ENCODE data around the gene PCGF1. TPM values are rescaled to one million over a fixed set of nuclear protein-coding genes. Genes with fewer than 3 reads are reported as not detected.

PCGF1 gene
- total and polyA plus RNA-seq, 2 of the 8 experiments (the other 6 are each of a cell fraction or from before 2014, with no cell fraction given), result 10.0 to 23.7 TPM

DNA sequence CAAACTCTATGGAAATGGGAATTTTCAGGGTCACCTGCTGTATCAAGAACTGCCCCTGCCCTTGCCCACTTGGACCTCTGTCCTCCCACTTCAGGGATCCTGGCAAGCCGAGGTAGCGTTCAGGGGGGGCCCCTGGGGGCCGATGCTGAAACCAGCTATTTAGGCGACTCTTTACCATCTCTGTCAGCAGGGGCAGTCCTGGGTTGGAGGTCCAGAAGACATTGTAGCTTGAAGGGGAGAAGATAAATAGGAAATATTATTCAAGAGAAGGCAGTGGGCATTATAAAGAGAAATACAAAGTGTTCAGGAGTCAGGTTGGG, 44.7 kb downstream of the PCGF1 start (continued):
- TF ChIP-seq, protein P1, sequence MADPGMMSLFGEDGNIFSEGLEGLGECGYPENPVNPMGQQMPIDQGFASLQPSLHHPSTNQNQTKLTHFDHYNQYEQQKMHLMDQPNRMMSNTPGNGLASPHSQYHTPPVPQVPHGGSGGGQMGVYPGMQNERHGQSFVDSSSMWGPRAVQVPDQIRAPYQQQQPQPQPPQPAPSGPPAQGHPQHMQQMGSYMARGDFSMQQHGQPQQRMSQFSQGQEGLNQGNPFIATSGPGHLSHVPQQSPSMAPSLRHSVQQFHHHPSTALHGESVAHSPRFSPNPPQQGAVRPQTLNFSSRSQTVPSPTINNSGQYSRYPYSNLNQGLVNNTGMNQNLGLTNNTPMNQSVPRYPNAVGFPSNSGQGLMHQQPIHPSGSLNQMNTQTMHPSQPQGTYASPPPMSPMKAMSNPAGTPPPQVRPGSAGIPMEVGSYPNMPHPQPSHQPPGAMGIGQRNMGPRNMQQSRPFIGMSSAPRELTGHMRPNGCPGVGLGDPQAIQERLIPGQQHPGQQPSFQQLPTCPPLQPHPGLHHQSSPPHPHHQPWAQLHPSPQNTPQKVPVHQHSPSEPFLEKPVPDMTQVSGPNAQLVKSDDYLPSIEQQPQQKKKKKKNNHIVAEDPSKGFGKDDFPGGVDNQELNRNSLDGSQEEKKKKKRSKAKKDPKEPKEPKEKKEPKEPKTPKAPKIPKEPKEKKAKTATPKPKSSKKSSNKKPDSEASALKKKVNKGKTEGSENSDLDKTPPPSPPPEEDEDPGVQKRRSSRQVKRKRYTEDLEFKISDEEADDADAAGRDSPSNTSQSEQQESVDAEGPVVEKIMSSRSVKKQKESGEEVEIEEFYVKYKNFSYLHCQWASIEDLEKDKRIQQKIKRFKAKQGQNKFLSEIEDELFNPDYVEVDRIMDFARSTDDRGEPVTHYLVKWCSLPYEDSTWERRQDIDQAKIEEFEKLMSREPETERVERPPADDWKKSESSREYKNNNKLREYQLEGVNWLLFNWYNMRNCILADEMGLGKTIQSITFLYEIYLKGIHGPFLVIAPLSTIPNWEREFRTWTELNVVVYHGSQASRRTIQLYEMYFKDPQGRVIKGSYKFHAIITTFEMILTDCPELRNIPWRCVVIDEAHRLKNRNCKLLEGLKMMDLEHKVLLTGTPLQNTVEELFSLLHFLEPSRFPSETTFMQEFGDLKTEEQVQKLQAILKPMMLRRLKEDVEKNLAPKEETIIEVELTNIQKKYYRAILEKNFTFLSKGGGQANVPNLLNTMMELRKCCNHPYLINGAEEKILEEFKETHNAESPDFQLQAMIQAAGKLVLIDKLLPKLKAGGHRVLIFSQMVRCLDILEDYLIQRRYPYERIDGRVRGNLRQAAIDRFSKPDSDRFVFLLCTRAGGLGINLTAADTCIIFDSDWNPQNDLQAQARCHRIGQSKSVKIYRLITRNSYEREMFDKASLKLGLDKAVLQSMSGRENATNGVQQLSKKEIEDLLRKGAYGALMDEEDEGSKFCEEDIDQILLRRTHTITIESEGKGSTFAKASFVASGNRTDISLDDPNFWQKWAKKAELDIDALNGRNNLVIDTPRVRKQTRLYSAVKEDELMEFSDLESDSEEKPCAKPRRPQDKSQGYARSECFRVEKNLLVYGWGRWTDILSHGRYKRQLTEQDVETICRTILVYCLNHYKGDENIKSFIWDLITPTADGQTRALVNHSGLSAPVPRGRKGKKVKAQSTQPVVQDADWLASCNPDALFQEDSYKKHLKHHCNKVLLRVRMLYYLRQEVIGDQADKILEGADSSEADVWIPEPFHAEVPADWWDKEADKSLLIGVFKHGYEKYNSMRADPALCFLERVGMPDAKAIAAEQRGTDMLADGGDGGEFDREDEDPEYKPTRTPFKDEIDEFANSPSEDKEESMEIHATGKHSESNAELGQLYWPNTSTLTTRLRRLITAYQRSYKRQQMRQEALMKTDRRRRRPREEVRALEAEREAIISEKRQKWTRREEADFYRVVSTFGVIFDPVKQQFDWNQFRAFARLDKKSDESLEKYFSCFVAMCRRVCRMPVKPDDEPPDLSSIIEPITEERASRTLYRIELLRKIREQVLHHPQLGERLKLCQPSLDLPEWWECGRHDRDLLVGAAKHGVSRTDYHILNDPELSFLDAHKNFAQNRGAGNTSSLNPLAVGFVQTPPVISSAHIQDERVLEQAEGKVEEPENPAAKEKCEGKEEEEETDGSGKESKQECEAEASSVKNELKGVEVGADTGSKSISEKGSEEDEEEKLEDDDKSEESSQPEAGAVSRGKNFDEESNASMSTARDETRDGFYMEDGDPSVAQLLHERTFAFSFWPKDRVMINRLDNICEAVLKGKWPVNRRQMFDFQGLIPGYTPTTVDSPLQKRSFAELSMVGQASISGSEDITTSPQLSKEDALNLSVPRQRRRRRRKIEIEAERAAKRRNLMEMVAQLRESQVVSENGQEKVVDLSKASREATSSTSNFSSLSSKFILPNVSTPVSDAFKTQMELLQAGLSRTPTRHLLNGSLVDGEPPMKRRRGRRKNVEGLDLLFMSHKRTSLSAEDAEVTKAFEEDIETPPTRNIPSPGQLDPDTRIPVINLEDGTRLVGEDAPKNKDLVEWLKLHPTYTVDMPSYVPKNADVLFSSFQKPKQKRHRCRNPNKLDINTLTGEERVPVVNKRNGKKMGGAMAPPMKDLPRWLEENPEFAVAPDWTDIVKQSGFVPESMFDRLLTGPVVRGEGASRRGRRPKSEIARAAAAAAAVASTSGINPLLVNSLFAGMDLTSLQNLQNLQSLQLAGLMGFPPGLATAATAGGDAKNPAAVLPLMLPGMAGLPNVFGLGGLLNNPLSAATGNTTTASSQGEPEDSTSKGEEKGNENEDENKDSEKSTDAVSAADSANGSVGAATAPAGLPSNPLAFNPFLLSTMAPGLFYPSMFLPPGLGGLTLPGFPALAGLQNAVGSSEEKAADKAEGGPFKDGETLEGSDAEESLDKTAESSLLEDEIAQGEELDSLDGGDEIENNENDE (IDR thresholded peaks at IDR 0.05; ENCODE audit: insufficient replicate concordance, low read length), result no peak
- no peak for TF ChIP-seq TCF12 (IDR thresholded peaks at IDR 0.05; ENCODE audit: low read depth, low read length)
- no peak for TF ChIP-seq NANOG (IDR thresholded peaks at IDR 0.05; ENCODE audit: insufficient read depth, low read depth, low read length, poor library complexity, severe bottlenecking)
- no peak for TF ChIP-seq SRF (IDR thresholded peaks at IDR 0.05; ENCODE audit: low read depth, low read length)
- no peak for TF ChIP-seq KDM1A (IDR thresholded peaks at IDR 0.05; ENCODE audit: borderline replicate concordance, low read length)
- TF ChIP-seq BCL11A (IDR thresholded peaks at IDR 0.05; ENCODE audit: low read depth in 2 of 2, low read length in 2 of 2), result no peak
- TF ChIP-seq, protein P2, sequence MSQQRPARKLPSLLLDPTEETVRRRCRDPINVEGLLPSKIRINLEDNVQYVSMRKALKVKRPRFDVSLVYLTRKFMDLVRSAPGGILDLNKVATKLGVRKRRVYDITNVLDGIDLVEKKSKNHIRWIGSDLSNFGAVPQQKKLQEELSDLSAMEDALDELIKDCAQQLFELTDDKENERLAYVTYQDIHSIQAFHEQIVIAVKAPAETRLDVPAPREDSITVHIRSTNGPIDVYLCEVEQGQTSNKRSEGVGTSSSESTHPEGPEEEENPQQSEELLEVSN (IDR thresholded peaks at IDR 0.05), result no peak
- TF ChIP-seq CBX8 (IDR thresholded peaks at IDR 0.05; ENCODE audit: borderline replicate concordance, low read depth, low read length), result no peak
